GM04504 (cell line): ENCODE measurements around the gene ASCL5.
A peak's percentile ranks its signal among the peaks of the same experiment; 100 is the strongest.

ENCODE experiments used
- DNase-seq: peaks from one replicate; pipeline ENCODE4 v3.0.0-alpha.2; 2012; ENCODE audit warnings: low read depth

The ASCL5 gene

DNA sequence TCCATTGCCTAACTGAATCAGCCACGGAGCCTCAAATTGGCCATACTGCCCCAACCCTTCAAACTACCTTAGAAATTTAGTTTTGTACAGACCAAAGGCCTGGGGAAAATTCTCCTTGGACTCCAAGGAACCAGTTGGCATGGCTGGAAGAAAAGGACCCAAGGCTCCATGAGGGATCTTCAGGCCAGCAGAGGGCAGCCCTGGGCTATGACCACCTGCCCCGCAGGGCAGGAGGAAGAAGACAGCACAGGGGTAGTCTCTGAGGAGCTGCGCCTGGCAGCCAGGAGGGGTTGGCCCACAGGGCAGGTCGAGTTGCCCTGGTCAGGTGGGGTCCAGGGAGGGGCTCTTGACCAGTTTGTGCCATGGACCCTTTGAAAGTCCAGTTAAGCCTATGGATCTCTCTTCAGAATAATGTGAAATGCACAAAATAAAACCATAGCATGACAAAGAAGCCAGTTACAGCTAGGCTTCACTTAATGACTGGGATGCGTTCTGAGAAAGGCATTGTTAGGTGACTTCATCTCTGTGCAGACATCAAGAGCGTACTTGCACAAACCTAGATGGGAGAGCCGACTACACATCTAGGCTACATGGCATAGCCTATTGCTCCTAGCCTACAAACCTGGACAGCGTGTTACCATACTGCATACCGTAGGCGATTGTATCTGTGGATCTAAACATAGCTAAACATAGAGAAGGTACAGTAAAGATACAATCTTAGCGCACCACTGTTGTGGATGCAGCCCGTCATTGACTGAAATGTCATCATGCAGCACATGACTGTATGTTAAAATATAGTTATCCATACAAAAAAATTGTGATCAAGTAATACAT, 40.9 kb downstream of the ASCL5 start:
- DNase-seq: peak; percentile 28

DNA sequence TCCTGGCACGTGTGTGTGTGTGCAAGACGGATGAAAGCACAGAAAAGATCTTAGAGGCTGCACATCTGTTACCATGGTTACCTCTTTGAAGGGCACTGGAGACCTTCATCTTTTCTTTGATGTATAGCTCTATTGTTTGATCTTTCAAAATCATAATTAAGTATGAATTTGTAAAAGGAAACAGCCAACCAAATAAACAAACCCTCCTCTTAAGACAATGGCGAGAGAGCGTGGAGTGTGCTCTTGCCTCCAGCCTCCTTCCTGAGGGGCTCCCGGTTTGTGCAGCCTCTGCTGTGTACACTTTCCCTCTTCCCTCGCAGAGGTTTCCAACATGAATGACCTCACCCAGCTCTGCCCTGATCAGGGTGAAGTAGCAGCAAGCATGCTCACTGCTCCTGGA, 42.7 kb downstream of the ASCL5 start:
- DNase-seq: no peak

DNA sequence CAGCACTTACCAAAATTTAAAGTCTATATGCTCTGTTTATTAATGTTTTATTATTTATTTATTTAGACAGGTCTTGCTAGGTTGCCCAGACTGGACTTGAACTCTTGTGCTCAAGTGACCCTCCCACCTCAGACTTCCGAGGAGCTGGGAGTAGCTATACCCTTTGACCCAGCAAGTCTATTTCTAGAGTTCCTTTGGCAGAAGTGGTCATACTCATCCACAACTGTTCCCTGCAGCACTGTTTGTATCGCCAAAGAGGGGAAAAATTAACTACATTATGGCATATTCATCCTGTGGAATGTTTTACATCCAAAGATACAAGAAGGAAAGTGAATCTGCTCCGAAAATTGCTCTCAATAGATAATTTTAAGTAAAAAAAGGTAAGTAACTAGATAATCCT, 43.2 kb downstream of the ASCL5 start:
- no peak for DNase-seq

DNA sequence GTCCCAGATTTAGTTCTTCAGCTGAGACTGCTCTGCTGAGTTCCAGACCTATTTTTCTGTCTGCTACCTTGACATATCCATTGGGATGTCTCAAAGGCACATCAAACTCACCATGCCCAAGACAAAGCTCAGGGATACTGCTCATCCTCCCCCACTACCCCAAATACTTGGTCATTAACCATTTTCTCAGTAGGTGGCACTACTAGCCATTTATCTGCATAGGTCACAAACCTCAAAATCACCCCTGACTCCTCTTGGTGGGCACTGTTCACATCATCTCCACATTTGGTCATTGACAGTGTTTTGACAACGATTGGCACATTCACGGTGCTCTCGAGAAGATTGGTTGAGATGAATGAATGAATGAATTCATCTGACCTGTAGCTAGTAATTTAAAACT, 46.8 kb downstream of the ASCL5 start:
- no peak for DNase-seq

DNA sequence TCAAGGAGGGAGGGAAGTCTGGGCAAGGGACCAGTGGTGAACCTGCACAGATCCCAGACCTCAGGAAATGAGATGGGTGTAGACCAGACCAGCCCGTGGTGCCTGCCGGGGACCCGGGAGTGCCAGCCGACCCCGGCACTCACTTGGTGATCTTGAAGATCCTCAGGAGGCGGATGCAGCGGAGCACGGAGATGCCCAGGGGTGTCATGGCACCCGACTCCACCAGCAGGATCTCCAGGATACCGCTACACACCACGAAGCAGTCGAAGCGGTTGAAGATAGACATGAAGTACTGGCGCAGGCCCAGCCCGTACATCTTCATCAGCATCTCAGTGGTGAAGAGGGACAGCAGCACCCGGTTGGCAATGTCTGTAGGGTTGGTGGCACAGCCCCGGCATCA, 49.2 kb downstream of the ASCL5 start:
- no peak for DNase-seq

DNA sequence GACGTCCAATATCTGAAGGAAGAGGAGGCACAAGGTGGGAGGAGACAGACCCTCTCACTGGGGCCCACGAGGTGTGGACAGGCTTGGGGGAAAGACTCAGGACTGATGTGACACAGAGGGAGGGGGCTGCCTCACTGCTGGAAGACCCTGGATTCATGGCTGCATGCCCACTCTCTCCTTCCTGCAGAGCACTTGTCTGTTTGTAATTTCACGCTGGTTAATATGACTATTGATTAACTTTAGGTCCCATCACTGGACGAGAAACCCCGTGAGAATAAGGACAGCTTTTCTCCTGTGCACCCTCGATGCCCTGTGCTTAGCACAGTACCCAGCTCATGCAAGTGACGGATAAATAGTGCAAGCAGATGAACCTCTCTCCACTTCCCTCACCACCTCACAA, 49.9 kb downstream of the ASCL5 start:
- DNase-seq: no peak

DNA sequence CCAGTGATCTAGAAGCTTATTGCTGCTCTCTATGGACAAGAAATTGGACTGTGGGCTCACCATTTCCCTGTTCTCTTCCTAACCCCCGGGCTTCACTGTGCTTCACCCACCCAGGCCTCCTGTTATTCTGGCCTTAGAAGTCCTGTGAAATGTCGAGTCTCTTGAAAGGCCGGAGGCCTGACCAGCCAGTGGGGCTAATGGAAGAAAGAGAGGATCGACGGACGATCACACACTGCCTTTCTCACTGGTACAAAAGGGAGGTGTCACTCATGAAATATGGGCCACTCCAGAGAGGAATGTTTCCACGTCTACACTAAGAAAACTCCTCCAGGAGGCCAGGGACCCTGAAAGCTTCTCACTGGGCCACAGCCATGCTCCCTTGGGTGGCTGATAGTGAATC, 50.9 kb downstream of the ASCL5 start:
- no peak for DNase-seq

DNA sequence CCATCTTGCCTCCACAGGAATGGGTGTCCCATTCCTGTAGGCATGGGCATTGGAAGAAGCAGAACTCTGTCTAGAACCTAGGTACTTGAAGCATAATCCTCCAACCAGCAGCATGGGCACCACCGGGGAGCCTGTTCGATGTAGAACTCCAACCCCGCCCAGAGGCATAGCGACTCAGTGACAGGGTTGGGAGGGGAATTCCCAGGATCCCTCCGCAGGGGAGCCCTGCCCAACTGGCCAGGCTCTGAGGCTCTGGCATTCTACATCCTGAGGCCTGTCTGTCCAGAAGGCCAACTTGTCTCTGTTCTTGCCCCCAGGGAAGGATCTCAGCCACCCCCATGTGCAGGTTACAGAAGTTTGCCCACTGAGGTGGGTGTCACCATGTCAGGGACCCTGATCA, 53.0 kb downstream of the ASCL5 start:
- no peak for DNase-seq

DNA sequence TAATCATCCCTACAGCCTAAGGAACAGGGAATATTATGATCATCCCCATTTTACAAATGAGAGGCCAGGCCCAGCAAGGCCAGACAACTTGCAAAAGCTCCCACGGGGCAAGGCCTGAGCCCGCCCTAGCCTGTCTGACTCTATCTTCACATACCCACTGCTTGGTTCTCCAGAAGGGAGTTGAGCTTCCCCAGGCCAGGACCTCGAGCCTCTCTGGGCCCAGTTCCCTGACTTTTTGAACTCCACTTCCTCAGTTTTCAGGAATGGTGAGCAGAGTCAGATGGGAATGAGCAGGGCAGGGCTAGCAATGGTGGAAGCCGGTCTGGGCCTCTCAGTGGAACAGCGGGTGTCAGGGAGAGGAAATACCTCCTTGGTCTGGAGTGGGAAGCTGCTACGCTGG, 54.1 kb downstream of the ASCL5 start:
- no peak for DNase-seq

DNA sequence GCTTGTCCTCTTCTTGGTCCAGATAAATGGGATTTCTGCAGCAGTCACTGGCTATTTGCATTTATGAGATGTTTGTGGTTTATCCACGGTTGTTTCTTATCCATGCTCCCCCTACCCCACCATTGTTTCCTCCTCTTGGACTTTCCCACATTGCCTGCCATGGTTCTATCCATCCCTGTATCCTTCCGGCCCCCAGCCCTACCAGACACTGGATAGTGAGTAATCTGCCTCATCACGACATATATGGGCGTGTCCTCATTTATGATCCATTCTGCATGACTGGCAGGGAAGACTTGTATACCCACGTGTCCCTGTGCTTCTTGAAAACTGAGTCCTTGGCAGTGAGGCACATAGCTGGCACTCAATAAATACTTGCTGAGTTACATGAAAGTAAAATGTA, 54.8 kb downstream of the ASCL5 start:
- no peak for DNase-seq

DNA sequence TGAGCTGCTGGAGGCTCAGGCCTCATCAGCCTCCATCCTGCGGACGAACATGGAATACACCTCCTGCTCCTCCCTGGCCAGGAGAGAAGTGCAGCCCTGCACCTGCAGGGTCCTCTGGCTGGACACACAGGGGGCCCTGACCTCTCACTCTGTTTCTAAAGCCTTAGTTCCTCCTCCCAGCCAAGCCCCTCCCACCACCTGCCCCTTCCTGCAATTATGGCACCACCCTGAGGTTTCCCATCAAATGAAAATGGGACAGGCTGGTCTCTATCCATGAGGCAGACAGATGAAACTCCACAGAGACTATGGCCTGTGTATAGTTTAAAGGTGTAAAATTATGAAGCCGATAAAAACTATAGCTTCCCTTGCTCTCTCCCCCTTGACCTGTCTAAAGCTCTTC, 57.3 kb downstream of the ASCL5 start:
- DNase-seq: no peak

DNA sequence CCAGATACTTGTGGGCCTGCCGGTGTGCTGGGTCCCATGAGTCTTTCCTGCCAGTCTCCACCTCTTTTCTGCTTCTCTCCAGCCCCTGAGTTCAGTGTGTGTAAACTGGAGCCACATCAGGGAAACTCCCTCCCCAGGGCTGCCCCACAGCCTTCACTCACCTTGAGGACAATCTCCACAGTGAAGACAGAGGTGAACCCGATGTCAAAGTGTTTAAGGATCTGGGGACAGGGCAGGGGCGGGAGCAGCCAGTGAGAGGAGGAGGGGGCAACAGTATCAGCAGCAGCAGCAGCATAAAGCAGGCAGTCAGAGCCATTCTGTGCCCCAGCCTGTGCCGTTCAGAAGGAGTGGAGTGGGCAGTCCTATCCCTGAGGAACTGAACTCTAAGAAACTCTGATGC, 58.0 kb downstream of the ASCL5 start:
- DNase-seq: no peak

DNA sequence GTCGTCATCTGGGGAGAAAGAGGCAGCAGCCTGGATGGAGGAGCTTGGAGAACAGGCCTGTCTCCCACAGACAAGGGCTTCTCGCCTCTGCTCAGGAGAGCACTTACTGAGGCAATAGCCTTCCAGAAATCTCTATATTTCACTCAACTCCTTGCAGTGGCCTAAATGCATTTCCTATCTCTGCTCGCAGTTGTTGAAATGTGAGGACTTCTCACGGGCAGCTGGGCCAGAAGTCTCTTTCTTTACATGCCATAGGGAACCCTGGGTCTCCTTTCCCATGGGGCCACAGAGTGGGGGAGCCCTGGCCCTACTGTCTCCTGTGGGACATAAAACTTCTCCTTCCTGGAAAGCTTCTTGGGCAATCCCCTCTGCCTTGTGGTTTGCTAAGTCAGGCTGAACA, 60.0 kb downstream of the ASCL5 start:
- DNase-seq: no peak

DNA sequence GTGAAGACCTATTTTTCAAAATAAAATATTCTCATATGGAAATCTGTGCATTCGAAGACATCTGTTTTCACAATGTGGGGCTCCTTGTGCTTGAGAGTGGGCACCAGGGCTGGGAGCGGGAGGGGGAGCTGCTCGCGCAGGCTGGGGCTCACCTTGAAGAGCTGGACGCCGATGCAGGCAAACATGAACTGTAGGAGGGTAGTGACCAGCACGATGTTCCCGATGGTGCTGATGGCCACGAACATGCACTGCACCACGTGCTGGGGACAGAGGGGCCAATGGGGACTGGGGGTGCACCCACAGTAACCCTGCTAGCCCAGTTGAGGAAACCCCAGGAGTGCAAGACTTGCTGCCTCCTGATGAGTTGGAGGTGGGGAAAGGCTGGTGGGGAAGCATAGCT, 61.3 kb downstream of the ASCL5 start:
- no peak for DNase-seq

DNA sequence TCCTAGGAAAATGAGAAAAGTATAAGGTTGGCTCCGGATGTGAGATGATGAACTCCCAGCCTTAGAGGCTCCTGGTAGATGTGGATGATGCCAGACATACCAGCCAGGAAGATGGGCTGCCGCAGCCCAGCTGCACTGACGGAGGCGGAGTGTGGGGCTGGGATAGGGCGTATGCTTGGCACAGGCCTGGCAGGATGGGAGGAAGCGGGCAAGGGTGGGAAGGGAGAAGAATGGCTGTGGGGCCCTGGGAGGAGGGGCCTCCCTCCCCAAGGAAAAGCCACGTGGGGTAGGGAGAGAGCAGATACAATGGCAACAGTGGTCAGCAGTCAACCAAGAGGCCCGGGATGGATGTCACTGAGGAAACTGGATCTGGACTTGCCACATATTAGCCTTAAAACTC, 62.2 kb downstream of the ASCL5 start:
- DNase-seq: no peak
